Subcutaneous abdominal adipose tissue (tissue), 5 donors: ENCODE data around the gene MAP6.

Source experiments
- H3K27ac ChIP-seq: one replicate; pipeline ENCODE4 v1.7.0; 2013; ENCODE audit warnings: low read depth, mild to moderate bottlenecking, inconsistent platforms, low read length, moderate library complexity
- H3K27me3 ChIP-seq, 5 donors: one replicate each; pipeline ENCODE4 v1.7.0; 2013; ENCODE audit warnings: low read length in 5 of 5, inconsistent platforms in 1 of 5; ENCODE audit not compliant: control insufficient read depth in 5 of 5, insufficient read depth in 4 of 5
- H3K36me3 ChIP-seq, 5 donors: one replicate each; pipeline ENCODE4 v1.7.0; 2013; ENCODE audit warnings: low read length in 5 of 5; ENCODE audit not compliant: control insufficient read depth in 5 of 5, insufficient read depth in 5 of 5
- H3K4me1 ChIP-seq, 5 donors: one replicate each; pipeline ENCODE4 v1.7.0; 2013; ENCODE audit warnings: low read length in 5 of 5, mild to moderate bottlenecking in 3 of 5, moderate library complexity in 1 of 5; ENCODE audit not compliant: control insufficient read depth in 5 of 5, insufficient read depth in 5 of 5
- H3K4me3 ChIP-seq, 5 donors: one replicate each; pipeline ENCODE4 v1.7.0; 2013; ENCODE audit warnings: low read length in 5 of 5, low read depth in 1 of 5
- H3K9ac ChIP-seq, 5 donors: one replicate each; pipeline ENCODE4 v1.7.0; 2013; ENCODE audit warnings: low read length in 5 of 5, mild to moderate bottlenecking in 4 of 5, moderate library complexity in 3 of 5
- H3K9me3 ChIP-seq, 5 donors: one replicate each; pipeline ENCODE4 v1.7.0; 2013; ENCODE audit warnings: low read length in 5 of 5; ENCODE audit not compliant: control insufficient read depth in 5 of 5
- donor health status: healthy.
- donor health status: healthy.
- donor health status: healthy.
- donor health status: healthy.
- donor health status: healthy.

Gene MAP6

DNA sequence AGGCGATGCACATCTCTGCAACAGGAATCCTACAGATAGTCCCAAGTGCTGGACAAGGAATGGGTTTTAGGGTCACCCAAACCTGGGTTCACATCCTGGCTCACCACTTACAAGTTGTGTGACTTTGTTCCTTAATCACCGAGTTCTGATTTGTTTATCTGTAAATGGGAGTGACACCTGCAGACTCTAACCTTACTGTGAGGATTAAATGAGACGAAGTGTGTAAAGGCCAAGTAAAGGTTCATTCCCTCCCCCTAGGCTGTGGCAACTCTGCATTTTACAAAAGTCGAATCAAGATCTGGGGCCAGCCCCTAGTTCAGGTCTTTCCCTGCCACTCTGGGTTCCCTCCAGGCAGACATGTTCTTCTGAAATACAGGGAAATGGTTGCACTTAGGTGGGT, 71.9 kb downstream of the MAP6 start:
- Histone ChIP-seq H3K27ac (no peak overlapping the region), H3K36me3 (no peaks in the 10 kb centered on the region), H3K4me1 (peaks cover 0 to 12% (median 8%) of the 10 kb centered on the region in 5 donors), H3K4me3 (no peak overlapping the region), H3K27me3 (no peaks in the 10 kb centered on the region), H3K9ac (no peak overlapping the region), H3K9me3 (no peaks in the 10 kb centered on the region)

- Histone ChIP-seq H3K9me3 (no peaks in the 10 kb centered on the region), H3K27me3 (no peaks in the 10 kb centered on the region)
Observed at GRCh38 chr11:75595429-75595828, 73.4 kb downstream of the MAP6 start.

GRCh38 chr11:75594211-75594610, 74.6 kb downstream of the MAP6 start:
- H3K9ac ChIP-seq: no peak overlapping the region
- no peaks in the 10 kb centered on the region for H3K36me3 ChIP-seq
- H3K27me3 ChIP-seq: no peaks in the 10 kb centered on the region
- H3K27ac ChIP-seq: no peak overlapping the region
- no peak overlapping the region for H3K4me3 ChIP-seq
- no peaks in the 10 kb centered on the region for H3K9me3 ChIP-seq
- H3K4me1 ChIP-seq: peaks cover 0 to 12% (median 8%) of the 10 kb centered on the region in 5 donors

More at GRCh38 chr11:75595429-75595828, 73.4 kb downstream of the MAP6 start:
- no peak overlapping the region for H3K4me3 ChIP-seq
- H3K27ac ChIP-seq: no peak overlapping the region
- H3K4me1 ChIP-seq: peaks cover 0 to 12% (median 8%) of the 10 kb centered on the region in 5 donors
- no peaks in the 10 kb centered on the region for H3K36me3 ChIP-seq
- H3K9ac ChIP-seq: no peak overlapping the region

GRCh38 chr11:75593286-75593915, 75.4 kb downstream of the MAP6 start:
- Histone ChIP-seq H3K27ac (no peak overlapping the region), H3K4me3 (no peak overlapping the region), H3K36me3 (no peaks in the 10 kb centered on the region), H3K27me3 (no peaks in the 10 kb centered on the region), H3K9me3 (no peaks in the 10 kb centered on the region), H3K4me1 (peaks cover 0 to 12% (median 8%) of the 10 kb centered on the region in 5 donors), H3K9ac (peak overlapping the region in 1 of 5 donors; percentile 6)

- Histone ChIP-seq H3K9ac (no peak overlapping the region), H3K9me3 (no peaks in the 10 kb centered on the region), H3K36me3 (no peaks in the 10 kb centered on the region), H3K4me1 (peaks cover 0 to 17% (median 8%) of the 10 kb centered on the region in 5 donors), H3K27ac (no peak overlapping the region), H3K27me3 (no peaks in the 10 kb centered on the region), H3K4me3 (no peak overlapping the region)
Observed at GRCh38 chr11:75592715-75593114, 76.1 kb downstream of the MAP6 start.

GRCh38 chr11:75591966-75592365, 76.9 kb downstream of the MAP6 start:
- H3K36me3 ChIP-seq: no peaks in the 10 kb centered on the region
- no peaks in the 10 kb centered on the region for H3K9me3 ChIP-seq
- peaks cover 0 to 17% (median 8%) of the 10 kb centered on the region in 5 donors for H3K4me1 ChIP-seq
- H3K4me3 ChIP-seq: no peak overlapping the region
- no peak overlapping the region for H3K9ac ChIP-seq
- H3K27ac ChIP-seq: no peak overlapping the region
- H3K27me3 ChIP-seq: no peaks in the 10 kb centered on the region

GRCh38 chr11:75591371-75591770, 77.5 kb downstream of the MAP6 start:
- H3K27ac ChIP-seq: no peak overlapping the region
- peaks cover 0 to 17% (median 8%) of the 10 kb centered on the region in 5 donors for H3K4me1 ChIP-seq
- no peak overlapping the region for H3K9ac ChIP-seq
- no peaks in the 10 kb centered on the region for H3K27me3 ChIP-seq
- H3K9me3 ChIP-seq: no peaks in the 10 kb centered on the region
- no peaks in the 10 kb centered on the region for H3K36me3 ChIP-seq
- no peak overlapping the region for H3K4me3 ChIP-seq

DNA sequence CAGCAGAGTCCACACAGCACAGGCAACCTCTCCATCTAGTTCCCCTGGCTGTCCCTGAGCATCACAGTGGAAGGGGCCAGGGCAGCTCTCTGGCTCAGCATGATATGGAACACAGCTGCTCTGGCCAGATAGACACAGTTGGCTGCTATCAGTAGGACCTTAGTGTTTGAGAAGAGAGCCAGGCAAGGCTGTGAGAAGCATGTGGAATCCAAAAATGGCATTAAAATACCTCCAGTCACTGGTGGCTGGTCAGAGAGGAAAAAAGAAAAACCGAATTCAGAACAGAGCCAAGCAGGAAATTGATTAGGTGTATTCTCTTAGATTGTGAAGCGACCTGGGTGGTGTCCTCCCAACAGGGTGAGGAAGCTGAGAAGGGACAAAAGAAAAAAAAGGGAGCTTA, 78.9 kb downstream of the MAP6 start:
- peaks cover 0 to 20% (median 11%) of the 10 kb centered on the region in 5 donors for H3K4me1 ChIP-seq
- H3K9me3 ChIP-seq: no peaks in the 10 kb centered on the region
- H3K36me3 ChIP-seq: no peaks in the 10 kb centered on the region
- no peak overlapping the region for H3K4me3 ChIP-seq
- no peaks in the 10 kb centered on the region for H3K27me3 ChIP-seq
- no peak overlapping the region for H3K9ac ChIP-seq
- H3K27ac ChIP-seq: no peak overlapping the region

GRCh38 chr11:75589051-75589450, 79.8 kb downstream of the MAP6 start:
- H3K27ac ChIP-seq: no peak overlapping the region
- no peaks in the 10 kb centered on the region for H3K36me3 ChIP-seq
- peaks cover 0 to 29% (median 20%) of the 10 kb centered on the region in 5 donors for H3K4me1 ChIP-seq
- no peaks in the 10 kb centered on the region for H3K27me3 ChIP-seq
- no peak overlapping the region for H3K9ac ChIP-seq
- H3K9me3 ChIP-seq: no peaks in the 10 kb centered on the region
- no peak overlapping the region for H3K4me3 ChIP-seq

DNA sequence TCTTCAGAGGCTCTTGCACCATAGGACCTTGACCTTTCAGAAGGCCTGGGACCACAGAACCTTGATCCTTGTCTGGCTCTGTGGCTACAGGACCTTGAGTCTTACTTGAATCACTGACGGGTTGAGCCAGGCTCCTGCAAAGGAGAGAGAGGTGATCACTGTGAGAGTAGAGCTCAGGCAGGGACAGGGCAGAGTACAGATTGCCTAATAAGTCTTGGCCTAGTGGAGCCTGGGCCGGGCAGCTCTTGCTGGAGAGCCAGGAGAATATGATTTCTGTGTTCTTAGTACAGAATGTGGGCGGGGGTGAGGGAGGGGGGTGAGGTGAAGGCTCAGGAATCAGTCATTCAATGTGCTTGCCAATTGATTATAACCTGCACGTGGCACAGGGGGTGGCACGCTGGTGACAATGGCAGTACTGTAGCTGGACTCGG, 80.8 kb downstream of the MAP6 start:
- no peaks in the 10 kb centered on the region for H3K27me3 ChIP-seq
- no peak overlapping the region for H3K9ac ChIP-seq
- no peak overlapping the region for H3K4me3 ChIP-seq
- H3K27ac ChIP-seq: no peak overlapping the region
- H3K4me1 ChIP-seq: peaks cover 0 to 27% (median 20%) of the 10 kb centered on the region in 5 donors
- H3K9me3 ChIP-seq: no peaks in the 10 kb centered on the region
- H3K36me3 ChIP-seq: no peaks in the 10 kb centered on the region
